Measurements from ENCODE around the gene TM6SF1. TPM values are rescaled to one million over a fixed set of nuclear protein-coding genes. Genes with fewer than 3 reads are reported as not detected.

Gene TM6SF1
- total RNA-seq, 1 donor from 2014 or later = 5.6 TPM

GRCh38 chr15:83158393-83158792 is 50.9 kb downstream of the TM6SF1 start:
- no peaks in the 10 kb centered on the region for H3K9me3 Mint-ChIP-seq (ENCODE audit: unreplicated experiment)
- no peak overlapping the region for H3K27ac Mint-ChIP-seq (ENCODE audit: unreplicated experiment)
- no peak for DNase-seq (ENCODE audit: extremely low spot score, unreplicated experiment)
- no peaks in the 10 kb centered on the region for H3K4me1 Mint-ChIP-seq (ENCODE audit: unreplicated experiment)
- no peak overlapping the region for H3K4me3 Mint-ChIP-seq (ENCODE audit: unreplicated experiment)
- no peaks in the 10 kb centered on the region for H3K27me3 Mint-ChIP-seq (ENCODE audit: unreplicated experiment)
- peaks cover 43% of the 10 kb centered on the region for H3K36me3 Mint-ChIP-seq (ENCODE audit: unreplicated experiment)
- TF ChIP-seq, protein P1, sequence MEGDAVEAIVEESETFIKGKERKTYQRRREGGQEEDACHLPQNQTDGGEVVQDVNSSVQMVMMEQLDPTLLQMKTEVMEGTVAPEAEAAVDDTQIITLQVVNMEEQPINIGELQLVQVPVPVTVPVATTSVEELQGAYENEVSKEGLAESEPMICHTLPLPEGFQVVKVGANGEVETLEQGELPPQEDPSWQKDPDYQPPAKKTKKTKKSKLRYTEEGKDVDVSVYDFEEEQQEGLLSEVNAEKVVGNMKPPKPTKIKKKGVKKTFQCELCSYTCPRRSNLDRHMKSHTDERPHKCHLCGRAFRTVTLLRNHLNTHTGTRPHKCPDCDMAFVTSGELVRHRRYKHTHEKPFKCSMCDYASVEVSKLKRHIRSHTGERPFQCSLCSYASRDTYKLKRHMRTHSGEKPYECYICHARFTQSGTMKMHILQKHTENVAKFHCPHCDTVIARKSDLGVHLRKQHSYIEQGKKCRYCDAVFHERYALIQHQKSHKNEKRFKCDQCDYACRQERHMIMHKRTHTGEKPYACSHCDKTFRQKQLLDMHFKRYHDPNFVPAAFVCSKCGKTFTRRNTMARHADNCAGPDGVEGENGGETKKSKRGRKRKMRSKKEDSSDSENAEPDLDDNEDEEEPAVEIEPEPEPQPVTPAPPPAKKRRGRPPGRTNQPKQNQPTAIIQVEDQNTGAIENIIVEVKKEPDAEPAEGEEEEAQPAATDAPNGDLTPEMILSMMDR (IDR thresholded peaks at IDR 0.05) = no peak

DNA sequence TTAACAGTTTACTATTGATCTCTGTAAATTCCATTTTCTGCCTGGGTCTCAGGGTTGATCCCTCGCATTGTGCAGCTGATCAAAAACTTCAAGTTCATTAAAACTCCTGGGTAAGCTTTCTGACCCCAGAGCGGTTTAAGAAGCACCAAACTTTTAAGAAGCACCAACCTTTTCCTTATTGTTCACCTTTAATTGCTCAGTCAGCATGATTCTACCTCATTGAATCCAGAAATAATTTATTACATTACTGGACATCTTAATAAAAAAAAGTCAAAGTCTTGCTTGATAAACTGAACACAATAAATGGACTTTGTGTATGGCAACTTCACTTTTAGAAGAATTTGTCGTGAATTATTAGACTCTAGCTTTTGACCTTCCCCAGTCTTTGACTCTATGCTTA is 53.3 kb downstream of the TM6SF1 start:
- H3K27me3 Mint-ChIP-seq (ENCODE audit: unreplicated experiment) = no peaks in the 10 kb centered on the region
- TF ChIP-seq, protein P1 (IDR thresholded peaks at IDR 0.05) = no peak
- H3K36me3 Mint-ChIP-seq (ENCODE audit: unreplicated experiment) = peaks cover 46% of the 10 kb centered on the region
- H3K4me1 Mint-ChIP-seq (ENCODE audit: unreplicated experiment) = peaks cover 8% of the 10 kb centered on the region
- peaks cover 5% of the 10 kb centered on the region for H3K9me3 Mint-ChIP-seq (ENCODE audit: unreplicated experiment)
- no peak for DNase-seq (ENCODE audit: extremely low spot score, unreplicated experiment)
- no peak overlapping the region for H3K27ac Mint-ChIP-seq (ENCODE audit: unreplicated experiment)
- no peak overlapping the region for H3K4me3 Mint-ChIP-seq (ENCODE audit: unreplicated experiment)

DNA sequence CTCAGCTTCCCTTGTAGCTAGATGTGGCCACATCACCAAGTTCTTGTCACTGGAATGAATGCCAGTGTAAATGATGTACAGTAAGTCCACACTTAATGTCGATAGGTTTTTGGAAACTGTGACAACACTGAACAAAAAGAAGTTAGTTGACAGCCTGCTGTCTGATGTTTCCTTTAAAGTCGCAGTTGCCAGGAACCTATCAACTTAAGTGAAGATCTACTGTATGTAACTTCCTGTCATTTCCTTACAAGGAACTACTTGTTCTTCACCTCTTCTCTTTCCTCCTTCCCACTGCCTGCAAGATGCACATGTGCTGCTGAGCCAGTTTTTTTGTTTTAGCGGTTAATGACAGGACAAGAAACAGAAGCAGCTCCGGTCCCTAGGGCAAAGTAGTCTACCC is 55.6 kb downstream of the TM6SF1 start:
- TF ChIP-seq, protein P1 (IDR thresholded peaks at IDR 0.05) = no peak
- H3K9me3 Mint-ChIP-seq (ENCODE audit: unreplicated experiment) = peaks cover 19% of the 10 kb centered on the region
- DNase-seq (ENCODE audit: extremely low spot score, unreplicated experiment) = no peak
- no peak overlapping the region for H3K4me3 Mint-ChIP-seq (ENCODE audit: unreplicated experiment)
- no peak overlapping the region for H3K27ac Mint-ChIP-seq (ENCODE audit: unreplicated experiment)
- H3K36me3 Mint-ChIP-seq (ENCODE audit: unreplicated experiment) = peaks cover 42% of the 10 kb centered on the region
- peaks cover 8% of the 10 kb centered on the region for H3K4me1 Mint-ChIP-seq (ENCODE audit: unreplicated experiment)
- no peaks in the 10 kb centered on the region for H3K27me3 Mint-ChIP-seq (ENCODE audit: unreplicated experiment)

DNA sequence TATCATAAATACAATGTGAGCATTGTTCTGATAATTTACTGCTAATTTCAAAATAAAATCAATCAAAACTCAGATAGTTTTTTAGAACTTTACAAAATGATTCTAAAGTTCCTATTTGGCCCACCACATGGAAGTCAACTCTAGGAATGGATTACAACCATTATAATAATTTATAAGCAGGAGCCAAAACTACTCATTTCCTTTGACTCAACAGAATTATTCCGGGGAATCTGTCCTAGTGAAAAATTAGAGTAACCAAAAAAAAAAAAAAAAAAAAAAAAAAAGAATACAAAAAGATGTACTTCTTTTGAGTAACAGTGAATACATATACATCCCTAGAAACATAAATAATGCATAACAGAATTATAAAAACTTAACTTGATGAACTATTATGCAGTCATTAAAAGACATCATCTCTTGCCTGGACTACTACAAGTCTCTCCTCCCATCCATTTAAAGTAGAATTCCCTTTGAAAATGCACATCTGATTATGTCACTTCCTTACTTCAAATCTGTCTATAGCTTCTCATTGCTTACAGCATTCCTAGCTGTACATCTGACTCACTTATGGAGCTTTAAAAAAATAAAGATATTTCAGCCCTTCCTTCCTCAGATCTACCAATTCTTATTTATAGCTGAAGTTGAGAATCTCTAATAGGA is 56.8 kb downstream of the TM6SF1 start:
- H3K27ac Mint-ChIP-seq (ENCODE audit: unreplicated experiment) = no peak overlapping the region
- H3K4me1 Mint-ChIP-seq (ENCODE audit: unreplicated experiment) = peaks cover 10% of the 10 kb centered on the region
- H3K4me3 Mint-ChIP-seq (ENCODE audit: unreplicated experiment) = no peak overlapping the region
- DNase-seq (ENCODE audit: extremely low spot score, unreplicated experiment) = no peak
- peaks cover 24% of the 10 kb centered on the region for H3K9me3 Mint-ChIP-seq (ENCODE audit: unreplicated experiment)
- TF ChIP-seq, protein P1 (IDR thresholded peaks at IDR 0.05) = no peak
- peaks cover 45% of the 10 kb centered on the region for H3K36me3 Mint-ChIP-seq (ENCODE audit: unreplicated experiment)
- no peaks in the 10 kb centered on the region for H3K27me3 Mint-ChIP-seq (ENCODE audit: unreplicated experiment)

DNA sequence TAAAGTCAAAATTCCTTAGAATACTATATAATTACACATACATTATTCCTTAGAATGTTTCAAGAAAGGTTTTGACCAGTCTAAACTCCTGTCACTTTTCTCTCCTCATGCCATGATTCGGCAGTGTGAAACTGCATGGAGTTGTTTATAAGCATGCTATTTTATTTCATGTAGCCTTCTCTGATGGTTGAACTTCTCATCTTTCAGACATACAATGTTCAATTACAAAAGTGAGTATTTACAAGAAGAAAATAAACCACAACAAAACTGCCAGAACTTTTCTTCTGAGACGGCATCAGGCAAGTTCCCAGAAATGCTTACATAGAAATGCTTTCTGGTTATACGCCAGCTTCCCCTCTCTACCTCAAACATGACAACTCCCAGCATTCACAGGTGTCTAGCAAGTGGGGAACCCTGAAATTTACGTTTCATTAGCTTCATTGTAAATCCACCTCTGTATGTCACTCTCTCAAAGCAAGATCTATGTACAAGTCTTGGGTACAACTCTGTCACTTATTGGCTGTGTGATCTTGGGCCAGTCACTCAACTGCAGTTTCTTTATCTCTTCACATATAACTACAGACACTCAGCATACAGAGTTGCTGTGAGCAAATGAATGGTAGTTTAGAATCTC is 57.4 kb downstream of the TM6SF1 start:
- Mint-ChIP-seq H3K4me3 (ENCODE audit: unreplicated experiment) (no peak overlapping the region), H3K4me1 (ENCODE audit: unreplicated experiment) (peaks cover 10% of the 10 kb centered on the region), H3K36me3 (ENCODE audit: unreplicated experiment) (peaks cover 41% of the 10 kb centered on the region), H3K27ac (ENCODE audit: unreplicated experiment) (no peak overlapping the region), H3K9me3 (ENCODE audit: unreplicated experiment) (peaks cover 26% of the 10 kb centered on the region), H3K27me3 (ENCODE audit: unreplicated experiment) (no peaks in the 10 kb centered on the region)
- DNase-seq (ENCODE audit: extremely low spot score, unreplicated experiment) = no peak
- TF ChIP-seq, protein P1 (IDR thresholded peaks at IDR 0.05) = no peak
